Tibial nerve (tissue), 3 donors: ENCODE measurements around the gene GPR158.

Experiments used
- POLR2A ChIP-seq, 2 donors: fragments of 450-650 bp; IDR thresholded peaks; one replicate each; pipeline ENCODE4 v1.6.1; 2017; ENCODE audit warnings: antibody characterized with exemption in 2 of 2, mild to moderate bottlenecking in 2 of 2, moderate library complexity in 2 of 2
- TF ChIP-seq, protein P1 (sequence below), 5 experiments: fragments of 200-600 bp in 3 of 5; fragments of 450-650 bp in 2 of 5; sonication (generic) in 3 of 5; IDR thresholded peaks; one replicate each; pipeline ENCODE4 v1.5.1; 2016 to 2019; ENCODE audit warnings: antibody characterized with exemption in 5 of 5, mild to moderate bottlenecking in 3 of 5, moderate library complexity in 2 of 5

DNA sequence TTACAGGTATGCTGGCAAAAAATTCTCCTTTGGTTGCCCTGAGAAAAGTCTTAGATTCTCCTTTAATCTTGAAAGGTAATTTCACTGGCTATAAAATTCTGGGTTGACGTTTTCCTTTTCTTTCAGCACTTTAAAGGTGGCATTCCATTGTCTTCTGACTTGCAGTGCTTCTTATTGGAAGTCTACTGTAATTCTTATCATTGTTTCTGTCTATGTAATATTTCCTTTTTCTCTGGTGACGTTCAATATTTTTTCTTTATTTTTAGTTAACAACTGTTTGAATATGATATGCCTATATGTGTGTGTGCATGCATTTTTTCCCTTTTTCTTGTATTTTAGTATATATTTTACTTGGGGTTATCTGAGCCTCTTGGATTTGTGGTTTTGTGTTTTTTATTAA is 111.0 kb downstream of the GPR158 start:
- TF ChIP-seq, protein P1, sequence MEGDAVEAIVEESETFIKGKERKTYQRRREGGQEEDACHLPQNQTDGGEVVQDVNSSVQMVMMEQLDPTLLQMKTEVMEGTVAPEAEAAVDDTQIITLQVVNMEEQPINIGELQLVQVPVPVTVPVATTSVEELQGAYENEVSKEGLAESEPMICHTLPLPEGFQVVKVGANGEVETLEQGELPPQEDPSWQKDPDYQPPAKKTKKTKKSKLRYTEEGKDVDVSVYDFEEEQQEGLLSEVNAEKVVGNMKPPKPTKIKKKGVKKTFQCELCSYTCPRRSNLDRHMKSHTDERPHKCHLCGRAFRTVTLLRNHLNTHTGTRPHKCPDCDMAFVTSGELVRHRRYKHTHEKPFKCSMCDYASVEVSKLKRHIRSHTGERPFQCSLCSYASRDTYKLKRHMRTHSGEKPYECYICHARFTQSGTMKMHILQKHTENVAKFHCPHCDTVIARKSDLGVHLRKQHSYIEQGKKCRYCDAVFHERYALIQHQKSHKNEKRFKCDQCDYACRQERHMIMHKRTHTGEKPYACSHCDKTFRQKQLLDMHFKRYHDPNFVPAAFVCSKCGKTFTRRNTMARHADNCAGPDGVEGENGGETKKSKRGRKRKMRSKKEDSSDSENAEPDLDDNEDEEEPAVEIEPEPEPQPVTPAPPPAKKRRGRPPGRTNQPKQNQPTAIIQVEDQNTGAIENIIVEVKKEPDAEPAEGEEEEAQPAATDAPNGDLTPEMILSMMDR (IDR thresholded peaks at IDR 0.05): no peak
- TF ChIP-seq POLR2A (IDR thresholded peaks at IDR 0.05): no peak
